HepG2 (cell line): ENCODE measurements around the gene LYRM4. TPM values are rescaled to one million over a fixed set of nuclear protein-coding genes. Genes with fewer than 3 reads are reported as not detected.

ENCODE experiments used
- ATAC-seq: fragments of 200-7000 bp; cut with Tn5 transposase; 3 replicates; pipeline ENCODE4 v1.9.1; 2020; ENCODE audit warnings: mild to moderate bottlenecking, moderate library complexity
- BruUV-seq: library from RNA; stranded (reverse); fragments of 400-500 nt; replicated peaks from 2 replicates; lab custom pipeline; 2021; lab: Mats Ljungman, UMichigan
- CTCF ChIA-PET: fragments of 300-600 bp; formaldehyde crosslinking; extraction: SDS; loops from one replicate; lab custom pipeline; 2021; ENCODE audit warnings: low total read pairs, inconsistent platforms, low intra/inter-chr PET ratio; lab: Yijun Ruan, JAX
- POLR2A ChIA-PET: fragments of 350-600 bp; sonication (Branson Sonifier 250); formaldehyde crosslinking; loops from one replicate; lab custom pipeline; 2020; ENCODE audit warnings: antibody characterized with exemption, inconsistent platforms; lab: Yijun Ruan, JAX
- DNase-seq: peaks from one replicate; pipeline ENCODE4 v3.0.0-alpha.2; 2015; ENCODE audit warnings: low spot score
- FAIRE-seq: peaks from 3 replicates; lab custom pipeline; 2011; peaks lifted over from hg19 to GRCh38; lab: Jason Lieb, UNC
- H2AFZ ChIP-seq: one replicate; pipeline ENCODE4 v1.6.1; 2011; ENCODE audit warnings: low read length, inconsistent platforms
- H3K27ac ChIP-seq: fragments of 300-600 bp; 3 replicates; pipeline ENCODE4 v1.8.0; 2011; ENCODE audit warnings: mixed run types, mild to moderate bottlenecking, mixed read lengths, low read length, inconsistent platforms; ENCODE audit not compliant: insufficient read depth; ENCODE audit errors: extremely low read length
- H3K27me3 ChIP-seq, 2 experiments: fragments of 200-600 bp in 1 of 2; 2 replicates in 1 of 2; 3 replicates in 1 of 2; pipeline versions ENCODE4 v1.6.0 to v1.8.0; 2011; ENCODE audit warnings: low read length in 2 of 2, mild to moderate bottlenecking in 2 of 2, moderate library complexity in 2 of 2, inconsistent platforms in 1 of 2; ENCODE audit not compliant: insufficient read depth in 2 of 2, control insufficient read depth in 1 of 2
- H3K36me3 ChIP-seq, 2 experiments: fragments of 200-600 bp in 1 of 2; replicated peaks in 1 of 2; 2 replicates in 1 of 2; 3 replicates in 1 of 2; pipeline versions ENCODE4 v1.5.1 to v1.8.0; 2011; ENCODE audit warnings: low read length in 2 of 2, inconsistent platforms in 1 of 2; ENCODE audit not compliant: insufficient read depth in 2 of 2, control insufficient read depth in 1 of 2
- H3K4me1 ChIP-seq: 2 replicates; pipeline ENCODE4 v1.5.1; 2012; ENCODE audit warnings: low read length, inconsistent platforms; ENCODE audit not compliant: insufficient read depth
- H3K4me2 ChIP-seq: 2 replicates; pipeline ENCODE4 v1.6.0; 2011; ENCODE audit warnings: low read depth, low read length, inconsistent platforms
- H3K4me3 ChIP-seq, 3 experiments: fragments of 200-600 bp in 1 of 3; sonication (generic), shearing (Covaris generic) in 1 of 3; replicated peaks in 1 of 3; 2 replicates each; pipeline ENCODE4 v1.5.1; 2011 to 2016; ENCODE audit warnings: low read length in 3 of 3, inconsistent platforms in 2 of 3, low read depth in 2 of 3, mild to moderate bottlenecking in 2 of 3, control low read depth in 1 of 3, mixed read lengths in 1 of 3; ENCODE audit not compliant: insufficient read depth in 1 of 3
- H3K79me2 ChIP-seq: one replicate; pipeline ENCODE4 v1.6.1; 2011; ENCODE audit warnings: low read length, inconsistent platforms; ENCODE audit not compliant: insufficient read depth
- H3K9ac ChIP-seq: 2 replicates; pipeline ENCODE4 v1.6.0; 2011; ENCODE audit warnings: mild to moderate bottlenecking, low read depth, low read length, inconsistent platforms; ENCODE audit not compliant: insufficient read depth
- H3K9me3 ChIP-seq: 2 replicates; pipeline ENCODE4 v1.5.1; 2012; ENCODE audit warnings: mild to moderate bottlenecking, low read length
- H4K20me1 ChIP-seq: 2 replicates; pipeline ENCODE4 v1.6.0; 2011; ENCODE audit warnings: inconsistent platforms, mild to moderate bottlenecking, low read length, moderate library complexity; ENCODE audit not compliant: insufficient read depth
- BHLHE40 ChIP-seq: IDR thresholded peaks from 2 replicates; pipeline ENCODE4 v1.6.1; 2011; ENCODE audit warnings: low read length, improper control_type of control experiment
- HOXA3 ChIP-seq: sonication (generic); formaldehyde crosslinking; IDR thresholded peaks from 2 replicates; pipeline ENCODE4 v1.5.0; 2020; ENCODE audit warnings: missing genetic modification reagents
- KDM5A ChIP-seq: fragments of 200-600 bp; sonication (generic); IDR thresholded peaks from 2 replicates; pipeline ENCODE4 v1.7.0; 2018; ENCODE audit warnings: antibody characterized with exemption, mild to moderate bottlenecking, low read length, borderline replicate concordance
- NONO ChIP-seq, 2 experiments: fragments of 450-650 bp in 1 of 2; sonication (generic) in 1 of 2; formaldehyde crosslinking in 1 of 2; IDR thresholded peaks in 1 of 2; conservative IDR thresholded peaks in 1 of 2; 2 replicates each; pipeline versions ENCODE4 v1.6.1 to v1.8.0; 2017 to 2022; ENCODE audit warnings: mild to moderate bottlenecking in 1 of 2, missing genetic modification reagents in 1 of 2, moderate library complexity in 1 of 2
- PREB ChIP-seq: sonication (generic); formaldehyde crosslinking; IDR thresholded peaks from 2 replicates; pipeline ENCODE4 v1.4.0; 2020; ENCODE audit warnings: missing genetic modification reagents
- RNF2 ChIP-seq: fragments of 450-650 bp; conservative IDR thresholded peaks from 2 replicates; pipeline ENCODE4 v1.6.1; 2016; ENCODE audit warnings: low read depth
- SOX13 ChIP-seq, 3 experiments: fragments of 450-650 bp in 1 of 3; sonication (generic) in 1 of 3; formaldehyde crosslinking in 1 of 3; IDR thresholded peaks in 2 of 3; conservative IDR thresholded peaks in 1 of 3; 2 replicates each; pipeline versions ENCODE4 v1.5.0 to v1.6.1; 2016 to 2020; ENCODE audit warnings: antibody characterized with exemption in 1 of 3, mild to moderate bottlenecking in 1 of 3, missing compliant biosample characterization in 1 of 3, missing genetic modification reagents in 1 of 3, moderate library complexity in 1 of 3
- SP1 ChIP-seq, 2 experiments: fragments of 450-650 bp in 1 of 2; sonication (generic) in 1 of 2; formaldehyde crosslinking in 1 of 2; IDR thresholded peaks; 2 replicates each; pipeline versions ENCODE4 v1.4.0 to v1.6.1; 2016 to 2020; ENCODE audit warnings: missing genetic modification reagents in 1 of 2
- TBL1XR1 ChIP-seq: fragments of 150-350 bp; IDR thresholded peaks from 2 replicates; pipeline ENCODE4 v1.6.1; 2014; ENCODE audit warnings: borderline replicate concordance, low read length; ENCODE audit not compliant: partially characterized antibody
- TOPORS ChIP-seq: sonication (generic); formaldehyde crosslinking; IDR thresholded peaks from 2 replicates; pipeline ENCODE4 v1.8.0; 2023; ENCODE audit warnings: mild to moderate bottlenecking, missing genetic modification reagents
- ZEB1 ChIP-seq: IDR thresholded peaks from 2 replicates; pipeline ENCODE4 v1.6.1; 2012; ENCODE audit warnings: mild to moderate bottlenecking, low read depth, inconsistent platforms; ENCODE audit not compliant: insufficient replicate concordance
- ZNF160 ChIP-seq: sonication (generic); formaldehyde crosslinking; IDR thresholded peaks from 2 replicates; pipeline ENCODE4 v1.8.0; 2022; ENCODE audit warnings: mild to moderate bottlenecking, inconsistent platforms, missing genetic modification reagents
- ZNF224 ChIP-seq: sonication (generic); formaldehyde crosslinking; IDR thresholded peaks from 2 replicates; pipeline ENCODE4 v1.5.0; 2020; ENCODE audit warnings: mild to moderate bottlenecking, missing genetic modification reagents
- ZNF234 ChIP-seq: sonication (generic); formaldehyde crosslinking; conservative IDR thresholded peaks from 2 replicates; pipeline ENCODE4 v1.5.1; 2020; ENCODE audit warnings: mild to moderate bottlenecking, missing genetic modification reagents
- ZNF720 ChIP-seq: sonication (generic); formaldehyde crosslinking; IDR thresholded peaks from 2 replicates; pipeline ENCODE4 v1.4.0; 2020; ENCODE audit warnings: missing genetic modification reagents
- WGBS: methylation state at CpG from one replicate; pipeline ENCODE4 v1.1.6; 2017; ENCODE audit warnings: low lambda C conversion rate; 5-methylcytosine and 5-hydroxymethylcytosine counted together
- in situ Hi-C: cut with HindIII; loops from 2 replicates; pipeline ENCODE4 v1.10.0; 2017; ENCODE audit warnings: low pct_unique_long_range_greater_than_20kb; ENCODE audit not compliant: extremely low pct_ligation_motif_present
- intact Hi-C: fragments of 100-400 bp; cut with micrococcal nuclease; formaldehyde crosslinking; loops from one replicate; pipeline ENCODE4 v1.10.0; 2022; ENCODE audit not compliant: unreplicated experiment
- polyA plus RNA-seq, 8 experiments: library from polyadenylated mRNA; depleted of rRNA in 3 of 8; stranded (reverse) in 7 of 8; unstranded in 1 of 8; fragments of >200 nt; fragmentation: Illumina TruSeq in 4 of 8; extraction: Trizol in 4 of 8; gene quantifications; 2 replicates each; pipeline versions ENCODE4 v1.2.1 to v1.2.3, GENCODE V29; 2011 to 2016; ENCODE audit warnings: low read depth in 4 of 8, missing spikeins in 1 of 8, mixed read lengths in 1 of 8; ENCODE audit not compliant: insufficient read depth in 1 of 8
- total RNA-seq, 5 experiments: library from RNA; depleted of rRNA; stranded (reverse); fragments of >200 nt; fragmentation: Illumina TruSeq; extraction: Trizol; gene quantifications; 2 replicates each; pipeline ENCODE4 v1.2.3, GENCODE V29; 2016; ENCODE audit warnings: low read depth in 1 of 5
- TF ChIP-seq, protein P1 (sequence below): sonication (generic); formaldehyde crosslinking; IDR thresholded peaks from 2 replicates; pipeline ENCODE4 v1.9.0; 2021; ENCODE audit warnings: missing genetic modification reagents, borderline replicate concordance

The LYRM4 gene
- total and polyA plus RNA-seq, 2 of the 13 experiments (the other 11 are each of a cell fraction or from before 2014, with no cell fraction given): 64.6 to 67.5 TPM

DNA sequence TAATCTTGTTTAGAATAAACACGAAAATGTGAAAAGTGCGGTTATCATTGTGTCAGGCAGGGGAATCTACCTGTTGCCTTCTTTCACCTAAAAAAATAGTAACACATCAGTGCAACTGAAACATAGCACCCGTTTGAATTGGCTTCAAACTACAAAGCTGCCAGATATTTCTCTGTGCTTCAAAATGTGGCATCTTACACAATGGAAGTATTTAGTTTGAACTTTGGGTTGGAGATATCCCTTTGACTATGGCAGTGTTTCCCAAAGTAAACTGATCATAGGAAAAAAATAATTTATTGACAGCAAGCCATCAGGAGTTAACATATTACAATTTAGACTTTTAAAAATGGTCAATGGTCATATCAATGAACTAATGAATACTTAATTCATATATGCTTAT lies 172.0 kb downstream of the LYRM4 start:
- Histone ChIP-seq H3K36me3 (no peaks in the 10 kb centered on the region; a peak in 2 of 5 replicates), H3K4me1 (peaks cover 45% of the 10 kb centered on the region), H3K27ac (peak overlapping the region; percentile 53), H2AFZ (no peak overlapping the region), H3K79me2 (peaks cover 2% of the 10 kb centered on the region), H3K9me3 (no peaks in the 10 kb centered on the region), H3K4me3 (no peak overlapping the region), H4K20me1 (no peaks in the 10 kb centered on the region), H3K4me2 (peak overlapping the region; percentile 3), H3K9ac (no peak overlapping the region), H3K27me3 (no peaks in the 10 kb centered on the region)
- FAIRE-seq (no peak), ATAC-seq (peak; percentile 12; the same call in 1 of the 3 replicates), DNase-seq (peak; percentile 65)
- CTCF ChIA-PET: no interaction called here
- WGBS: 24% methylated on average over 3 of the region's 3 CpGs
- intact Hi-C loops (no loop called here), in situ Hi-C loops (no loop called here)
- BruUV-seq: no TSS peak
- POLR2A ChIA-PET: interaction anchor here (1.0 to 1.1 kb wide), 2 partner anchors 10 to 30 kb away, joined by 3 read pairs; no protein-coding TSS in a partner anchor
- TF ChIP-seq SOX13 (IDR thresholded peaks at IDR 0.05) (no peak), SOX13 (CRISPR knock-in tag; conservative IDR thresholded peaks at IDR 0.05 in 1 of 2, IDR thresholded peaks at IDR 0.05 in 1 of 2) (0 out of 4 replicates have a peak, but pooled peaks of 1 of the 2 experiments have one; percentile 37), TOPORS (no peak), ZNF224 (CRISPR knock-in tag) (no peak), TBL1XR1 (no peak), RNF2 (no peak), HOXA3 (CRISPR knock-in tag) (no peak), NONO (IDR thresholded peaks at IDR 0.05) (no peak), NONO (CRISPR knock-in tag; conservative IDR thresholded peaks at IDR 0.05) (no peak), PREB (no peak), KDM5A (no peak), SP1 (IDR thresholded peaks at IDR 0.05) (no peak), SP1 (CRISPR knock-in tag; IDR thresholded peaks at IDR 0.05) (no peak), ZEB1 (no peak), ZNF234 (CRISPR knock-in tag) (no peak), BHLHE40 (no peak), ZNF160 (CRISPR knock-in tag) (no peak), ZNF720 (CRISPR knock-in tag) (no peak)
- TF ChIP-seq, protein P1, sequence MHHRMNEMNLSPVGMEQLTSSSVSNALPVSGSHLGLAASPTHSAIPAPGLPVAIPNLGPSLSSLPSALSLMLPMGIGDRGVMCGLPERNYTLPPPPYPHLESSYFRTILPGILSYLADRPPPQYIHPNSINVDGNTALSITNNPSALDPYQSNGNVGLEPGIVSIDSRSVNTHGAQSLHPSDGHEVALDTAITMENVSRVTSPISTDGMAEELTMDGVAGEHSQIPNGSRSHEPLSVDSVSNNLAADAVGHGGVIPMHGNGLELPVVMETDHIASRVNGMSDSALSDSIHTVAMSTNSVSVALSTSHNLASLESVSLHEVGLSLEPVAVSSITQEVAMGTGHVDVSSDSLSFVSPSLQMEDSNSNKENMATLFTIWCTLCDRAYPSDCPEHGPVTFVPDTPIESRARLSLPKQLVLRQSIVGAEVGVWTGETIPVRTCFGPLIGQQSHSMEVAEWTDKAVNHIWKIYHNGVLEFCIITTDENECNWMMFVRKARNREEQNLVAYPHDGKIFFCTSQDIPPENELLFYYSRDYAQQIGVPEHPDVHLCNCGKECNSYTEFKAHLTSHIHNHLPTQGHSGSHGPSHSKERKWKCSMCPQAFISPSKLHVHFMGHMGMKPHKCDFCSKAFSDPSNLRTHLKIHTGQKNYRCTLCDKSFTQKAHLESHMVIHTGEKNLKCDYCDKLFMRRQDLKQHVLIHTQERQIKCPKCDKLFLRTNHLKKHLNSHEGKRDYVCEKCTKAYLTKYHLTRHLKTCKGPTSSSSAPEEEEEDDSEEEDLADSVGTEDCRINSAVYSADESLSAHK (CRISPR knock-in tag): no peak
